Central memory CD8-positive, alpha-beta T cell (primary cell): Measurements from ENCODE around the gene FHAD1.

ENCODE experiments used
- ATAC-seq: fragments of 150-1000 bp; cut with Tn5 transposase; replicated peaks from 2 replicates; pipeline ENCODE4 v1.10.0; 2022; ENCODE audit warnings: mild to moderate bottlenecking, moderate FRiP score, moderate number of reproducible peaks; ENCODE audit not compliant: poor library complexity, severe bottlenecking; ENCODE audit errors: extremely low read depth
- DNase-seq, 2 donors: peaks; one replicate each; pipeline ENCODE4 v3.0.0; 2021; ENCODE audit warnings: low spot score in 2 of 2
- H3K27ac Mint-ChIP-seq: one replicate; pipeline ENCODE4 v1.8.0; 2022; ENCODE audit warnings: low read depth, mild to moderate bottlenecking, moderate library complexity, mixed read lengths
- H3K27me3 Mint-ChIP-seq: one replicate; pipeline ENCODE4 v1.8.0; 2022; ENCODE audit warnings: mixed read lengths
- H3K36me3 Mint-ChIP-seq: one replicate; pipeline ENCODE4 v1.8.0; 2022; ENCODE audit warnings: mild to moderate bottlenecking, moderate library complexity, mixed read lengths; ENCODE audit not compliant: insufficient read depth
- H3K4me1 Mint-ChIP-seq: one replicate; pipeline ENCODE4 v1.8.0; 2022; ENCODE audit warnings: mixed read lengths
- H3K4me3 Mint-ChIP-seq: one replicate; pipeline ENCODE4 v1.8.0; 2022; ENCODE audit warnings: mild to moderate bottlenecking, moderate library complexity, mixed read lengths
- H3K9me3 Mint-ChIP-seq: one replicate; pipeline ENCODE4 v1.8.0; 2022; ENCODE audit warnings: mixed read lengths

FHAD1 gene

DNA sequence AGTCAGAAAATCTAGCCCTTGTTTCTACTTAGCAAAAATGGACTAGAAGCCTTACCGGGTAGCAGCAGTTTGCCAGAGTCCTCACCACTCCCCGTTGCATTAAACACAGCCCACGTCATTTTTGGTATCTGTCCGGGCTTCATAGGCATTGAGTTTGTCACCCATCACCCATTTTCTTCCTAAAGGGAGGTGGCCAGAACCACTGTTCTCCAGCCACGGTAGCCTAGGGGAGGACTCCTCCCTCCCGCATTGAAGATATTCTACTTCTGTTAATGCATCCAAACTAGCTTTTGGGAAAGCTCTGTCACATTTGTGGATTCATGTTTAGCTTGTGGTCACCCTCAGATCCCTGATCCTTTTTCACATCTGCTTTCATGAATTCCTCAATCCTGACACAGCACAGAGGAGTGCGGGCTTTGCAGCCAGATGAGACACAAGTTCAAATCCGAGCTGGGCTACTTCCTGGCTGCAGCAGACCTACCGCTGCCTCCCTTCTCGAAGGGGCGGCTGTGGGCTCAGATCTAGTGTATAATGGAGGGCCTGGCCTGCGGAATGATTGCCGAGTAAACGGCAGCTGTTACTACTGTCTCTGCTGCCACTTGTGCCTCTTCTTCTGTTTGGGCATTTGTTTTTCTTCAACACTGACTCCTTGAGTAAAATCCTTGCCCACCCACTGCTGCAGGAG lies 99.5 kb downstream of the FHAD1 start:
- ATAC-seq (no peak), DNase-seq (no peak)
- Mint-ChIP-seq H3K27me3 (no peaks in the 10 kb centered on the region), H3K4me1 (peaks cover 70% of the 10 kb centered on the region), H3K36me3 (peaks cover 3% of the 10 kb centered on the region), H3K9me3 (peaks cover 7% of the 10 kb centered on the region), H3K4me3 (peak overlapping the region; percentile 51), H3K27ac (peak overlapping the region; percentile 90)

DNA sequence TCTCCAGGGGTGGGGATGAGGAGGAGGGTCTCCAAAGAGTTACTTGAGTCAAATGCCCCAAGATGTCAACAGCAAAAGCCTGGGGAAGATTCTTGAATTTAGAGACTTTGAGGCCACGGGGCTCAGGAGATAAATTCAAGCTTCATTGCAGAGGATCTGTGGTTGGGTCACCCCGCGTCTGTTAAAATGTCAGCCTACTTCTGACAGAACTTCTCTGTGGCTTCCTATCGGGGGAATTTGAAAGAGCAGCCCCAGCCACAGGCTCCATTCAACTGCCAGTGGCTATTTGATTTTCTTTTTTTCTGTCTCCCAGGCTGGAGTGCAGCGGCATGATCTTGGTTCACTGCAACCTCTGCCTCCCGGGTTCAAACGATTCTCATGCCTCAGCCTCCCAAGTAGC lies 100.2 kb downstream of the FHAD1 start:
- Mint-ChIP-seq H3K27ac (peak overlapping the region; percentile 90), H3K36me3 (peaks cover 4% of the 10 kb centered on the region), H3K4me3 (peak overlapping the region; percentile 51), H3K27me3 (no peaks in the 10 kb centered on the region), H3K4me1 (peaks cover 65% of the 10 kb centered on the region), H3K9me3 (peaks cover 7% of the 10 kb centered on the region)
- ATAC-seq (peak; percentile 63), DNase-seq (peak in 1 of 2 donors; percentile 26)

DNA sequence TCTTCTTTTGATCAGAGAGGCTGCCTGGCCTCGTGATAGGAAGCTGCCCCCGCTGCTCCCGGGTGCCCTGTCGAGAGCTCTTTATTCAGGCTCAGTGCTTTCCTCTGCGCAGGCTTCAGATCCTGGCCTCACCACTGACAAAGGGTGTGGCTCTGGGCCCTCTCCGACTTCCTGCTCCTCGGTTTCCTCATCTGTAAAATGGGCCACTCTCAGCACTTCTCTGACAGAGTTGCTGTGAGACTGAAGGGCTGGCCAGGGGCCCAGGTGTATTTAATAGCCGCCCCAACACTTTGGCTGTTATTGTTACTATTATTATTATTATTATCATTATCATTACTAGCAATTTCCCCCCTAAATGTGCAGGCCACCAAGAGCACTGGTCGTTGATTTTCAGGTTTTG lies 101.6 kb downstream of the FHAD1 start:
- H3K27me3 Mint-ChIP-seq = no peaks in the 10 kb centered on the region

DNA sequence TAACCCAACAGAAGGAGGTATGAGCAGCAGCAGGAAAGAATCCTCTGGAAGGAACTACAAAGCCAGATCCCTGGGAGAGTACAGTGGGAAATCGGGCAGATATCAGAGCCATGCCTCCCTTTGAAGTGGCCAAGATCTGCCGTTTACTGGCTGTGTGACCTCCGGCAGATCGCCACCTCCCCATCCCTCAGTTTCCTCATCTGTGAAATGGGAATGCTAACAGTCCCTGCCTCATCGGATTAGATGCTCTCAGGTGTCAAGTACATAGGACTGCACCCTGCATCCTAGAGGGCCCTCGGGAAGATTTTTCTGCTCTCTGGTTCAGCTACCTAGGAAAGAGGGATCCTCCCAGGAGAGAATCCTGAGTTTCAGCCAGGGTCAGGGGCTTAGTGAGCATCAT lies 102.1 kb downstream of the FHAD1 start:
- Mint-ChIP-seq H3K9me3 (peaks cover 7% of the 10 kb centered on the region), H3K36me3 (peaks cover 4% of the 10 kb centered on the region), H3K4me3 (no peak overlapping the region), H3K27ac (no peak overlapping the region), H3K4me1 (peaks cover 62% of the 10 kb centered on the region), H3K27me3 (no peaks in the 10 kb centered on the region)
- DNase-seq = no peak
- no peak for ATAC-seq

More for the DNA sequence above, 101.6 kb downstream of the FHAD1 start:
- H3K9me3 Mint-ChIP-seq = peaks cover 7% of the 10 kb centered on the region
- no peak for ATAC-seq
- no peak for DNase-seq
- peaks cover 67% of the 10 kb centered on the region for H3K4me1 Mint-ChIP-seq
- no peak overlapping the region for H3K27ac Mint-ChIP-seq
- no peak overlapping the region for H3K4me3 Mint-ChIP-seq
- H3K36me3 Mint-ChIP-seq = peaks cover 4% of the 10 kb centered on the region

DNA sequence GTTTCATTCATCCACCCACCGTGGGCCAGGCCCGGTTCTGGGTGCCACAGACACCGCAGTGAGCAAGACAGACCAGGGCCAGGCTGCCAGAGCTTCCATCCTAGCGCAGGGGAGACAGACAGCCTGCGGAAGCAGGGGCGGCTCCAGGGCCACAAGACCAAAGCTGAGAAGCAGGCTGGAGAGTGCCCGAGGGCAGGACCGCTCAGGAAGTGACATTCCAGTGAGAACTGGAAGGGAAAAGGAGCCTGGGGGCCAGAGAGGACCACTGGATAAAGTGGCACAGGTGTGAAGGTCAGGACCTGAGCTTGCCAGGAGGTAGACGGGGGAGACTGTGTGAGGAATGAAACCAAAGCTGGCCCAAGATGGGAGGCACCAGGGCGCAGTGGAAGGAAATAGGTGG lies 103.1 kb downstream of the FHAD1 start:
- no peak for ATAC-seq
- Mint-ChIP-seq H3K9me3 (peaks cover 3% of the 10 kb centered on the region), H3K36me3 (peaks cover 4% of the 10 kb centered on the region), H3K27me3 (no peaks in the 10 kb centered on the region), H3K4me1 (peaks cover 55% of the 10 kb centered on the region), H3K27ac (peak overlapping the region; percentile 87), H3K4me3 (no peak overlapping the region)
- DNase-seq = no peak

DNA sequence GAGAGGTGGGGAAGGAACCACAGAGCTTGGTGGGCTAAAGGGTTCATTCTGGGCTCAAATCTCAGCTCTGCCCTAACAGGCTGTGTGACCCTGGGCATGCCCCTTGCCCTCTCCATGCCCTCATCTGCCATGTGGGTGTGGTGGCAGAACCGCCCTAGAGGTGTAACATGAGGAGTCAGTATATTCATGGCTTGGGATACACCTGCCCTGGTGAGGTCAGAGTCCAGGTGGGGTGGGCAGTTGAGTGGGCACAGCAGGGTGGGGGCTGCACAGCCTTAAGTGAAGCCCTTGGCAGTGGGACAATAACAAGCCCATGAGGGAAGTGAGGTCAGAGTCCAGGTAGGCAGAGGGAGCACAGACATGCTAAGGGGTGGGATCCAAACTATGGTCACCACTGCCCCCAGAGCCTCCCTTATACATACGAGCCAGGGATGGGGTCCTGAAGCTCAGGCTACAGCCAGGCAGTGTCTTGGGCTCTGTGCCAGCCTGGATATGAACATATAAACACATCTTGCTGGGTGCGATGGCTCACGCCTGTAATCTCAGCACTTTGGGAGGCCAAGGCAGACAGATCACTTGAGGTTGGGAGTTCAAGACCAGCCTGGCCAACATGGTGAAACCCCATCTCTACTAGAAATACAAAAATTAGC lies 103.7 kb downstream of the FHAD1 start:
- peaks cover 4% of the 10 kb centered on the region for H3K36me3 Mint-ChIP-seq
- H3K27ac Mint-ChIP-seq = peak overlapping the region; percentile 87
- H3K9me3 Mint-ChIP-seq = no peaks in the 10 kb centered on the region
- ATAC-seq (no peak), DNase-seq (no peak)
- H3K4me3 Mint-ChIP-seq = no peak overlapping the region
- H3K27me3 Mint-ChIP-seq = no peaks in the 10 kb centered on the region
- peaks cover 55% of the 10 kb centered on the region for H3K4me1 Mint-ChIP-seq

DNA sequence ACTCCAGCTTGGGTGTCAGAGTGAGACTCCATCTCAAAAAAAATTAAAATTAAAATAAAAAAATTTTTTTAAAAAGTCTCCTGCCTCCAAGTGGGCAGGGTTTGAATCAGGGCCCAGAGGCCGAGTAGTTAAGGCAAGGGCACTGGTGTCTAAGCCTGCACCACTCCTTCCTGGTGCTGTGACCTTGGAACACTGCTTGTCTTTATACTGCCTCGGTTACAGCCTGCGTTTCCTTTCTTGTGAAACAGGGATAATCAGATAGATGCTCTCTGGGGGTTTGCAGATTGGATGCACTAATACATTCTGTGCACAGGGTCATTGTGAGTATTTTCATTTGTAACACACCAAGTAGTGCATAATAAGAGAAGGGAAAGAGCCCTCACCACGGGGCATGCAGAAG lies 104.3 kb downstream of the FHAD1 start:
- Mint-ChIP-seq H3K27ac (no peak overlapping the region), H3K9me3 (no peaks in the 10 kb centered on the region), H3K36me3 (peaks cover 1% of the 10 kb centered on the region), H3K4me3 (no peak overlapping the region), H3K27me3 (no peaks in the 10 kb centered on the region), H3K4me1 (peaks cover 54% of the 10 kb centered on the region)
- ATAC-seq = no peak
- DNase-seq = no peak

DNA sequence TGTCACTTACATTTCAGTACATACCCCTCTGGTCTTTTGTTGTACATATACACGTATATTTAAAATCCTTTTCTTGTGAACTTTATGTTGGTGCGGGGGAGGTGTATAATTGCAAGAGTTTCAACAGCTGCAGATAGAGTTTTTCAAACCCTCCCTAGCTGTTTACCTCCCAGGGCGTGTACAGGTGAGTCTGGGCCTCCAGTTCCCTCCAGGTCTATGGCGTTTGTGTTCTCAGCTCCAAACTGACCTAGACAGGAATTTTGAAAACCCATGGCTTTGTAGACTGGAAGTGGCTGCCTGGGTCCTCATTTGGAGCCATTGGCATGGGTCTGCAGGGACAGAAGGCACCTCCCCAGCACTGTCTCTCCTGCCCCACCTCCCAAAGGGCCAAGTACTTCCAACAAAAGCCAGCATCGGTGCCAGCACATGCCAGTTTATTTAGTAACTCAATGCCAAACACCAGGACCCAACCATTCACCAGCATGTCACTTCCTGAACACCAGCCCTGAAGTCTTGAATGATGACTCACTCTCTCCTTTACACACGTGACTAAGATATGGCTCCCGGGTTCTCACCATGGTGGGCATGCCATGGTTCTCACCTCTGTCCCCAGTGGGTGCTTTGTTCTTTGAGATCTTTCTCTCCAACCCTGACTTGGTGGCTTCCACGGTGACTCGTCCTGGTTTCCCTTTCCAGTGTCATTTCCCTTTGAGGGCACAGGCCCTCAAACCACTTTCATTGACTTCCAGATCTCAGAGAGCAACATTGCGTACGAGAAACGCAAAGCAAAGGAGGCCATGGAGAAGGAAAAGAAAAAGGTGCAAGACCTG lies 105.3 kb downstream of the FHAD1 start:
- Mint-ChIP-seq H3K27ac (peak overlapping the region; percentile 64), H3K4me3 (peak overlapping the region; percentile 44), H3K4me1 (peaks cover 43% of the 10 kb centered on the region), H3K36me3 (peaks cover 1% of the 10 kb centered on the region), H3K9me3 (no peaks in the 10 kb centered on the region), H3K27me3 (no peaks in the 10 kb centered on the region)
- ATAC-seq (peak; percentile 87), DNase-seq (peak in 1 of 2 donors; percentile 24)

DNA sequence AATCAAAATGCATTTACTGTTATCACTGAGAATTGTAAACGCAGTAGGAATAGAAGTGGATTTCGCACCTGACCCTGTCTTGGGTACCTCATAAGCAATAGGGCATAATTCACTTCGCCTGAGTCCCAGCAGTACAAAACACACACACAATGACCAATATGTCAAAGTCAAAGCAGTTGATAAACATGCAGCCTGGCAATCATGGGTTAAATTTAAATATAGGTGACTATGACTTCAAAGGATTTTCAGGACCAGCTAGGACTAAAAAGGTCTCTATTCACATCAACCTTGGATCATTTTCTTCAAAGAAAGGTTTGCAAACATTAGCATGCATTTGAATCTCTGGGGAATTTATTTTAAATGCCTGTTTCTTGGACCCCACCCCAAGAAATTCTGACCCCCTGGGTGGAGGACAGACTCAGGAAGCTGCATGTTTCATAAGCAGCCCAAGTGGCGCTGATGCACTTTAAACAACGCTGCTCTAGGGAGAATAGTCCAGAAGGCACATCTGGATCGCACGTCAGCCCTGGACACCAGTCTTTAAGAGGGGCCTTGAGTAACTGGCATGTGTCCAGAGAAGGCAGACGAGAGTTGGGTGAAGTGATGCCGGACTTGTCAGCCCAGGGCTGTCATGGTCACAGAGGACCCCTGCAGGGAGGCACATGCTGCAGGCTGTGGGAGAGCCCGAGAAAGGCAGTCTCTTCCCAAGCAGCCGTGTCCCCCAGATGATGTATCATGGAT lies 107.0 kb downstream of the FHAD1 start:
- Mint-ChIP-seq H3K27ac (no peak overlapping the region), H3K9me3 (no peaks in the 10 kb centered on the region)

DNA sequence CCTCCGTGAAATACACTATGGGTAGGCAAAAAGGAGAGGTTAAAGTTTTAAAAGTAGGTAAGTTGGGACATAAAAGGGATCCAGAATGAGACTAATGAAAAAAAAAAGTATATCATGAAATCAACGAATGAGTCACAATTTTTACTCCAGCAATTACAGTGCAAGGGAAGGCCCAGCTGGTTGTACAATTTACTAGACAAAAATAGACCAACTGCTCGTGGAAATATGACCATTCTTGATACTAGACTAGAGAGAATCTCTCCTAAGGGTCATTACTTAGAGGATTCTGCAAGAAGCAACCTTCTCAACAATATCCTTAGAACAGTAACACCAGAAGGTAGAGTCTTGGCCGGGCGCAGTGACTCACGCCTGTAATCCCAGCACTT lies 107.5 kb downstream of the FHAD1 start:
- Mint-ChIP-seq H3K36me3 (peaks cover 1% of the 10 kb centered on the region), H3K9me3 (no peaks in the 10 kb centered on the region), H3K27me3 (no peaks in the 10 kb centered on the region), H3K27ac (no peak overlapping the region), H3K4me3 (no peak overlapping the region), H3K4me1 (peaks cover 31% of the 10 kb centered on the region)
- ATAC-seq (no peak), DNase-seq (no peak)

More for the DNA sequence above, 107.0 kb downstream of the FHAD1 start:
- Mint-ChIP-seq H3K27me3 (no peaks in the 10 kb centered on the region), H3K36me3 (peaks cover 1% of the 10 kb centered on the region), H3K4me3 (no peak overlapping the region), H3K4me1 (peaks cover 29% of the 10 kb centered on the region)
- ATAC-seq = no peak
- DNase-seq = no peak

DNA sequence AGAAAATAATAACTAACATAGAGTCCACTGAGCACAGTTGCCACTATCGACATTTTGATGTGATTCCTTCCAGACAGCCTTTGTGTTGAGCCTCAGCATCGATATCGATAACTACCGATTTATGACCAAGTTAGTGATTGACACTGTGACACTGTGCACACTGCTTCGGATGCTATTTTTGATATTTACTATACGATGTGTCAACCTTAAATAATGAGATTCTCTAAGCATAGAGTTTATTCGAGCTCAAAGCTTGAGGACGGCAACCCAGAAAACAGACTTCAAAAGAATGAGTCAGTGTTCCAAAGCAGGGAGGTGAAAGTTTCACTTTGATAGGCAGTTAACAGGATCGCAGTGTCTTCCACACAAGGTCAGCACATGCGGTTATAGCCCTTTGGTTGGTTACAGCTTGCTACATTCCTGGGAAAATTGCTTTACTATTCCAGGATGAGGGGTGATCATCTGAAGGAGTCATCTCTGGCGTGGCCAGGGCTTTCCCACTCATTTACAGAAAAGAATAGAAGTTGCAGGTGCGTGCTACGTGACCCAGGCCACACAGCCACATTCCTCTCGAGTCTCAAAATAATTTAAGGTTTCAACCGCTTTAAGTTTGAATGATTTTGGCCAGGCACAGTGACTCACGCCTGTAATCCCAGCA lies 109.1 kb downstream of the FHAD1 start:
- DNase-seq (no peak), ATAC-seq (no peak)
- H3K9me3 Mint-ChIP-seq = no peaks in the 10 kb centered on the region
- H3K4me1 Mint-ChIP-seq = peaks cover 31% of the 10 kb centered on the region
- H3K4me3 Mint-ChIP-seq = peak overlapping the region; percentile 7
- H3K36me3 Mint-ChIP-seq = peaks cover 1% of the 10 kb centered on the region
- no peaks in the 10 kb centered on the region for H3K27me3 Mint-ChIP-seq
- H3K27ac Mint-ChIP-seq = no peak overlapping the region
